Measurements from ENCODE around the gene DUSP6. TPM values are rescaled to one million over a fixed set of nuclear protein-coding genes. Genes with fewer than 3 reads are reported as not detected.

The DUSP6 gene
- total RNA-seq, 4 donors from 2014 or later = 31.0 to 40.2 (median 33.8) TPM

DNA sequence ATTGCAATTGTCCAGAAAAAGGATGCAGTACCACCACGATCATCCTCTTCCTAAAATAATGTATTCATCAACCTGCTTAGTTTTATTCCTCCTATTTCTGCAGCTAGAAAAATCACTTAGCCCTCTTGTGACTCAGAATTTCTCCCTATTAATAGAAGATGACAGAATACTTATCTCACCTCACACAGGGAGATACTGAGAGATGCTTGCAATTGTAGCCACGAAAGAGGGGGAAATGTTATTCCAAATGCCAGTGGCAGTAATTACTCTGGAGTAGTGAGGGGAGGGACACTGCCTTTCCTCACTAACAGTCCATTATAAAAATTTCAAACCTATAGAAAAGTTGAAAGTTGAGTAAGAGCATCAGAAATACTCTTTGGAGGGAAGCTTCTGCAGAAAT lies 11.8 kb upstream of the DUSP6 start:
- DNase-seq = no peak
- Histone ChIP-seq H3K36me3 (no peaks in the 10 kb centered on the region), H3K27me3 (no peaks in the 10 kb centered on the region), H3K9me3 (no peaks in the 10 kb centered on the region), H3K27ac (no peak overlapping the region), H3K4me1 (no peaks in the 10 kb centered on the region), H3K4me3 (replicated peaks in 1 of 3) (no peak overlapping the region)
- intact Hi-C loops (cut with DNase I) = no loop called here
- TF ChIP-seq, protein P1, sequence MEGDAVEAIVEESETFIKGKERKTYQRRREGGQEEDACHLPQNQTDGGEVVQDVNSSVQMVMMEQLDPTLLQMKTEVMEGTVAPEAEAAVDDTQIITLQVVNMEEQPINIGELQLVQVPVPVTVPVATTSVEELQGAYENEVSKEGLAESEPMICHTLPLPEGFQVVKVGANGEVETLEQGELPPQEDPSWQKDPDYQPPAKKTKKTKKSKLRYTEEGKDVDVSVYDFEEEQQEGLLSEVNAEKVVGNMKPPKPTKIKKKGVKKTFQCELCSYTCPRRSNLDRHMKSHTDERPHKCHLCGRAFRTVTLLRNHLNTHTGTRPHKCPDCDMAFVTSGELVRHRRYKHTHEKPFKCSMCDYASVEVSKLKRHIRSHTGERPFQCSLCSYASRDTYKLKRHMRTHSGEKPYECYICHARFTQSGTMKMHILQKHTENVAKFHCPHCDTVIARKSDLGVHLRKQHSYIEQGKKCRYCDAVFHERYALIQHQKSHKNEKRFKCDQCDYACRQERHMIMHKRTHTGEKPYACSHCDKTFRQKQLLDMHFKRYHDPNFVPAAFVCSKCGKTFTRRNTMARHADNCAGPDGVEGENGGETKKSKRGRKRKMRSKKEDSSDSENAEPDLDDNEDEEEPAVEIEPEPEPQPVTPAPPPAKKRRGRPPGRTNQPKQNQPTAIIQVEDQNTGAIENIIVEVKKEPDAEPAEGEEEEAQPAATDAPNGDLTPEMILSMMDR (IDR thresholded peaks at IDR 0.05) = no peak
- TF ChIP-seq POLR2A (IDR thresholded peaks at IDR 0.05) = no peak
- WGBS, 2 donors = 86 to 88% methylated on average over 2 of the region's 2 CpGs

DNA sequence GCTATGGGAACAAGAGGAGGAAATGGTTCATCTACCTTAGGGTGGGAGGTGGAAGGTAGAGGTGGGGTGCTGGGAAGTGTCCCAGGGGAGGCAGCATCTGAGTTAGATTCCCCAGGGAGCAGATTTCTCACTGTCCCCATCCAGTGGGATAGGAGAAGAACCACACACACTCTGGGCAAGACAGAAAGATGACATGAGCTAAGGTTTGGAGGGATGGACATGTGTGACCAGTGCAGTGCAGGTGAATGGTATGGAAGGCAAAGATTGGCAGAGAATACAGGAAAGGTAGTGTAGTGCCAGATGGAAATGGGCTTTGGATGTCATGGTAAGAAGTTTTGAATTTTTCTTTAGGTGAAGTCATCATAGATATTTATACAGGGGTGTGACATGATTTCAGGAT lies 11.3 kb upstream of the DUSP6 start:
- no peaks in the 10 kb centered on the region for H3K36me3 ChIP-seq
- H3K27me3 ChIP-seq = no peaks in the 10 kb centered on the region
- intact Hi-C loops (cut with DNase I) = no loop called here
- H3K9me3 ChIP-seq = no peaks in the 10 kb centered on the region
- no peak overlapping the region for H3K27ac ChIP-seq
- H3K4me3 ChIP-seq (replicated peaks in 1 of 3) = no peak overlapping the region
- no peaks in the 10 kb centered on the region for H3K4me1 ChIP-seq
- TF ChIP-seq, protein P1 (IDR thresholded peaks at IDR 0.05) = no peak
- no peak for TF ChIP-seq POLR2A (IDR thresholded peaks at IDR 0.05)
- no peak for DNase-seq

GRCh38 chr12:89363084-89363483 lies 10.8 kb upstream of the DUSP6 start:
- WGBS, 2 donors = 87 to 91% methylated on average over 4 of the region's 4 CpGs
- intact Hi-C loops (cut with DNase I) = no loop called here
- TF ChIP-seq POLR2A (IDR thresholded peaks at IDR 0.05) = no peak
- TF ChIP-seq, protein P1 (IDR thresholded peaks at IDR 0.05) = no peak

GRCh38 chr12:89359615-89360014 lies 7.3 kb upstream of the DUSP6 start:
- DNase-seq = no peak
- peaks cover 14 to 26% of the 10 kb centered on the region in 2 donors for H3K4me1 ChIP-seq
- 85 to 90% methylated on average over 3 of the region's 3 CpGs for WGBS, 2 donors
- TF ChIP-seq, protein P1 (IDR thresholded peaks at IDR 0.05) = no peak
- no peak for TF ChIP-seq POLR2A (IDR thresholded peaks at IDR 0.05)
- H3K36me3 ChIP-seq = no peaks in the 10 kb centered on the region
- intact Hi-C loops (cut with DNase I) = loop anchor here (10.0 kb wide), 1 partner anchor 135 kb away; no protein-coding TSS in a partner anchor
- H3K27me3 ChIP-seq = no peaks in the 10 kb centered on the region
- H3K9me3 ChIP-seq = no peaks in the 10 kb centered on the region
- H3K27ac ChIP-seq = no peak overlapping the region
- no peak overlapping the region for H3K4me3 ChIP-seq (replicated peaks in 1 of 3)

More at GRCh38 chr12:89363084-89363483, 10.8 kb upstream of the DUSP6 start:
- no peak for DNase-seq
- H3K4me3 ChIP-seq (replicated peaks in 1 of 3) = no peak overlapping the region
- no peaks in the 10 kb centered on the region for H3K36me3 ChIP-seq
- H3K27me3 ChIP-seq = no peaks in the 10 kb centered on the region
- no peaks in the 10 kb centered on the region for H3K9me3 ChIP-seq
- no peak overlapping the region for H3K27ac ChIP-seq
- no peaks in the 10 kb centered on the region for H3K4me1 ChIP-seq

DNA sequence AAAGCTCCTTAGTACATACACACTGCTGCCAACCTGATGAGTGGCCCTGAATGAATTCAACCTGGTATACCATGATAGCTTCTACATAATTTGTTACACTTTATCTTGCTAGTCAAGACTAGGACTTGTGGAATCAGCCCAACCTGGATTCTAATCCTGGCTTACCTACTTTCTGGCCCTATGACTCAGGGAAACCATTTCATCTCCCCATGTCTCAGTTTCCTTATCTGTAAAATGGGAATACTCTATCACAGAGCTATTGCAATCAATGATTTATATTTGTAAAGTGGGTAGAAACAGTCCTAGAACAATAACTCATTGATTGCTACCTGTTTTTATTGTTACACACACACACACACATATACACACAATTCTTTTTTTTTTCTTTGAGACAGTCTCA lies 6.5 kb upstream of the DUSP6 start:
- no peaks in the 10 kb centered on the region for H3K9me3 ChIP-seq
- H3K4me1 ChIP-seq = peaks cover 14 to 27% of the 10 kb centered on the region in 2 donors
- H3K27ac ChIP-seq = no peak overlapping the region
- H3K4me3 ChIP-seq (replicated peaks in 1 of 3) = no peak overlapping the region
- no peak for TF ChIP-seq POLR2A (IDR thresholded peaks at IDR 0.05)
- TF ChIP-seq, protein P1 (IDR thresholded peaks at IDR 0.05) = no peak
- no peak for DNase-seq
- H3K27me3 ChIP-seq = no peaks in the 10 kb centered on the region
- no peaks in the 10 kb centered on the region for H3K36me3 ChIP-seq
- intact Hi-C loops (cut with DNase I) = loop anchor here (10.0 kb wide), 1 partner anchor 134 kb away; no protein-coding TSS in a partner anchor
